Tibial nerve (tissue), 4 donors: Measurements from ENCODE around the gene PPM1L. TPM values are rescaled to one million over a fixed set of nuclear protein-coding genes. Genes with fewer than 3 reads are reported as not detected.

Experiments
- DNase-seq, 2 donors: peaks; one replicate each; pipeline ENCODE4 v3.0.0-alpha.2; 2019; ENCODE audit warnings: low spot score in 2 of 2
- H3K27ac ChIP-seq, 4 donors: fragments of 200-600 bp; sonication (generic) in 3 of 4; one replicate each; pipeline ENCODE4 v1.5.1; 2017 to 2019; ENCODE audit warnings: mild to moderate bottlenecking in 1 of 4
- H3K27me3 ChIP-seq, 2 donors: fragments of 200-600 bp; sonication (generic) in 1 of 2; one replicate each; pipeline versions ENCODE4 v1.5.1 to v1.6.0; 2017 to 2019
- H3K36me3 ChIP-seq, 3 donors: fragments of 200-600 bp; sonication (generic); one replicate each; pipeline ENCODE4 v1.5.1; 2018 to 2019
- H3K4me1 ChIP-seq, 4 donors: fragments of 200-600 bp; sonication (generic) in 3 of 4; one replicate each; pipeline ENCODE4 v1.5.1; 2017 to 2019
- H3K4me3 ChIP-seq, 4 donors: fragments of 200-600 bp; sonication (generic) in 3 of 4; one replicate each; pipeline ENCODE4 v1.5.1; 2017 to 2019; ENCODE audit warnings: mild to moderate bottlenecking in 1 of 4, moderate library complexity in 1 of 4
- H3K9me3 ChIP-seq, 4 donors: fragments of 200-600 bp; sonication (generic) in 3 of 4; one replicate each; pipeline ENCODE4 v1.5.1; 2017 to 2019
- CTCF ChIP-seq, 5 experiments: fragments of 200-600 bp in 3 of 5; fragments of 450-650 bp in 2 of 5; sonication (generic) in 3 of 5; IDR thresholded peaks; one replicate each; pipeline ENCODE4 v1.5.1; 2016 to 2019; ENCODE audit warnings: antibody characterized with exemption in 5 of 5, mild to moderate bottlenecking in 3 of 5, moderate library complexity in 2 of 5
- EP300 ChIP-seq, 2 donors: sonication (generic); formaldehyde crosslinking; IDR thresholded peaks; one replicate each; pipeline ENCODE4 v1.6.1; 2017; ENCODE audit warnings: antibody characterized with exemption in 2 of 2, mild to moderate bottlenecking in 1 of 2
- POLR2A ChIP-seq, 2 donors: fragments of 450-650 bp; IDR thresholded peaks; one replicate each; pipeline ENCODE4 v1.6.1; 2017; ENCODE audit warnings: antibody characterized with exemption in 2 of 2, mild to moderate bottlenecking in 2 of 2, moderate library complexity in 2 of 2
- whole genome bisulfite sequencing, 2 donors: methylation state at CpG; one replicate each; pipeline ENCODE4 v1.1.5; 2018; 5-methylcytosine and 5-hydroxymethylcytosine counted together
- total RNA-seq, 4 donors: library from RNA; depleted of rRNA; stranded (reverse); fragments of >200 nt; gene quantifications; one replicate each; pipeline ENCODE4 v1.1.0, GENCODE V29; 2016

Gene PPM1L
- total RNA-seq, 4 donors from 2014 or later, result 13.2 to 41.0 (median 24.3) TPM

- Histone ChIP-seq H3K27ac (no peak overlapping the region), H3K9me3 (peaks cover 0 to 6% (median 0%) of the 10 kb centered on the region in 4 donors), H3K27me3 (no peaks in the 10 kb centered on the region), H3K4me1 (no peaks in the 10 kb centered on the region), H3K36me3 (no peaks in the 10 kb centered on the region), H3K4me3 (no peak overlapping the region)
- TF ChIP-seq POLR2A (IDR thresholded peaks at IDR 0.05) (no peak), EP300 (IDR thresholded peaks at IDR 0.05) (no peak), CTCF (IDR thresholded peaks at IDR 0.05) (no peak)
- WGBS, 2 donors, result 87 to 89% methylated on average over 4 of the region's 5 CpGs
- no peak for DNase-seq
These were observed 35.8 kb upstream of the PPM1L start for GRCh38 chr3:160720123-160720746.

- WGBS, 2 donors, result 88 to 92% methylated on average over 2 of the region's 2 CpGs
- H3K4me1 ChIP-seq, result no peaks in the 10 kb centered on the region
- no peak for TF ChIP-seq CTCF (IDR thresholded peaks at IDR 0.05)
- TF ChIP-seq POLR2A (IDR thresholded peaks at IDR 0.05), result no peak
- TF ChIP-seq EP300 (IDR thresholded peaks at IDR 0.05), result no peak
- H3K36me3 ChIP-seq, result no peaks in the 10 kb centered on the region
- H3K9me3 ChIP-seq, result peaks cover 0 to 6% (median 0%) of the 10 kb centered on the region in 4 donors
- DNase-seq, result no peak
- no peak overlapping the region for H3K4me3 ChIP-seq
- H3K27me3 ChIP-seq, result no peaks in the 10 kb centered on the region
- H3K27ac ChIP-seq, result no peak overlapping the region
These were observed 33.7 kb upstream of the PPM1L start for GRCh38 chr3:160722331-160722730.

- no peak for DNase-seq
- 85 to 92% methylated on average over 2 of the region's 2 CpGs for WGBS, 2 donors
These were observed 30.7 kb upstream of the PPM1L start for GRCh38 chr3:160725338-160725737.

GRCh38 chr3:160735826-160736225 is 20.2 kb upstream of the PPM1L start:
- Histone ChIP-seq H3K27me3 (no peaks in the 10 kb centered on the region), H3K4me3 (no peak overlapping the region), H3K36me3 (no peaks in the 10 kb centered on the region), H3K27ac (no peak overlapping the region), H3K9me3 (no peaks in the 10 kb centered on the region), H3K4me1 (no peaks in the 10 kb centered on the region)
- TF ChIP-seq CTCF (IDR thresholded peaks at IDR 0.05) (no peak), EP300 (IDR thresholded peaks at IDR 0.05) (no peak), POLR2A (IDR thresholded peaks at IDR 0.05) (no peak)
- WGBS, 2 donors, result 41 to 47% methylated on average over 1 of the region's 1 CpG
- no peak for DNase-seq

More at GRCh38 chr3:160725338-160725737, 30.7 kb upstream of the PPM1L start:
- no peak for TF ChIP-seq POLR2A (IDR thresholded peaks at IDR 0.05)
- TF ChIP-seq CTCF (IDR thresholded peaks at IDR 0.05), result no peak
- no peak for TF ChIP-seq EP300 (IDR thresholded peaks at IDR 0.05)
- no peaks in the 10 kb centered on the region for H3K27me3 ChIP-seq
- H3K4me3 ChIP-seq, result no peak overlapping the region
- no peaks in the 10 kb centered on the region for H3K36me3 ChIP-seq
- no peak overlapping the region for H3K27ac ChIP-seq
- H3K4me1 ChIP-seq, result no peaks in the 10 kb centered on the region
- peaks cover 0 to 6% (median 0%) of the 10 kb centered on the region in 4 donors for H3K9me3 ChIP-seq

GRCh38 chr3:160738048-160738447 is 18.0 kb upstream of the PPM1L start:
- Histone ChIP-seq H3K4me1 (no peaks in the 10 kb centered on the region), H3K9me3 (no peaks in the 10 kb centered on the region), H3K4me3 (no peak overlapping the region), H3K27me3 (no peaks in the 10 kb centered on the region), H3K36me3 (no peaks in the 10 kb centered on the region), H3K27ac (no peak overlapping the region)
- TF ChIP-seq POLR2A (IDR thresholded peaks at IDR 0.05) (no peak), CTCF (IDR thresholded peaks at IDR 0.05) (no peak), EP300 (IDR thresholded peaks at IDR 0.05) (no peak)
- DNase-seq, result no peak
- WGBS, 2 donors, result 68 to 70% methylated on average over 2 of the region's 2 CpGs
